Activated naive CD4-positive, alpha-beta T cell treated with anti-CD3 and anti-CD28 coated beads, Interleukin-2, amount 50 U/mL, for 72 hours (primary cell): ENCODE measurements around the gene CDC23. TPM values are rescaled to one million over a fixed set of nuclear protein-coding genes. Genes with fewer than 3 reads are reported as not detected.
"Not testable (repeated sequence)": the region's sequence is repeated elsewhere in the genome, so short reads cannot be mapped to it uniquely, and the experiment has no call there.

Experiments used
- ATAC-seq, 2 donors: fragments of 150-1000 bp; cut with Tn5 transposase; 2 replicates each; pipeline ENCODE4 v1.10.0; 2021; ENCODE audit warnings: mild to moderate bottlenecking in 2 of 2, moderate library complexity in 2 of 2
- DNase-seq, 2 donors: peaks; one replicate each; pipeline ENCODE4 v3.0.0; 2021 to 2022; ENCODE audit warnings: low spot score in 2 of 2
- H3K27ac Mint-ChIP-seq, 2 donors: one replicate each; pipeline ENCODE4 v1.8.0; 2022; ENCODE audit warnings: mild to moderate bottlenecking in 2 of 2, mixed read lengths in 2 of 2
- H3K36me3 Mint-ChIP-seq, 2 donors: one replicate each; pipeline ENCODE4 v1.8.0; 2022; ENCODE audit warnings: mixed read lengths in 2 of 2
- H3K9me3 Mint-ChIP-seq, 2 donors: one replicate each; pipeline ENCODE4 v1.8.0; 2022; ENCODE audit warnings: mixed read lengths in 2 of 2
- total RNA-seq, 2 donors: library from RNA; stranded (reverse); gene quantifications; one replicate each; pipeline ENCODE4 v1.2.3, GENCODE V29; 2022

Gene CDC23
- total RNA-seq, 2 donors from 2014 or later = 38.4 to 56.6 TPM

GRCh38 chr5:138230261-138230660 lies 17.1 kb upstream of the CDC23 start:
- DNase-seq (no peak), ATAC-seq (no peak)
- Mint-ChIP-seq H3K27ac (no peak overlapping the region), H3K9me3 (peaks cover 0 to 3% of the 10 kb centered on the region in 2 donors), H3K36me3 (no peaks in the 10 kb centered on the region)

- H3K9me3 Mint-ChIP-seq = peaks cover 0 to 3% of the 10 kb centered on the region in 2 donors
- H3K36me3 Mint-ChIP-seq = no peaks in the 10 kb centered on the region
- no peak overlapping the region for H3K27ac Mint-ChIP-seq
- DNase-seq (no peak), ATAC-seq (no peak)
Observed at GRCh38 chr5:138229387-138229786, 16.3 kb upstream of the CDC23 start.

- Mint-ChIP-seq H3K36me3 (no peaks in the 10 kb centered on the region), H3K27ac (no peak overlapping the region), H3K9me3 (peaks cover 0 to 3% of the 10 kb centered on the region in 2 donors)
- DNase-seq (no peak), ATAC-seq (no peak)
Observed at GRCh38 chr5:138226910-138227309, 13.8 kb upstream of the CDC23 start.

GRCh38 chr5:138224712-138225111 lies 11.6 kb upstream of the CDC23 start:
- DNase-seq (no peak), ATAC-seq (no peak)
- Mint-ChIP-seq H3K36me3 (no peaks in the 10 kb centered on the region), H3K27ac (no peak overlapping the region), H3K9me3 (peaks cover 0 to 3% of the 10 kb centered on the region in 2 donors)

- Mint-ChIP-seq H3K36me3 (no peaks in the 10 kb centered on the region), H3K9me3 (peaks cover 0 to 3% of the 10 kb centered on the region in 2 donors), H3K27ac (no peak overlapping the region)
- no peak for ATAC-seq
- no peak for DNase-seq
Observed at GRCh38 chr5:138223532-138223931, 10.4 kb upstream of the CDC23 start.

GRCh38 chr5:138216799-138217198 lies 3.7 kb upstream of the CDC23 start:
- DNase-seq (no peak), ATAC-seq (no peak)
- H3K36me3 Mint-ChIP-seq = peaks cover 8% of the 10 kb centered on the region in 2 donors
- H3K9me3 Mint-ChIP-seq = no peaks in the 10 kb centered on the region
- no peak overlapping the region for H3K27ac Mint-ChIP-seq

- peak in 1 of 2 donors; percentile 21 for DNase-seq
- Mint-ChIP-seq H3K36me3 (peaks cover 8% of the 10 kb centered on the region in 2 donors), H3K27ac (peak overlapping the region; percentile 93 to 100), H3K9me3 (no peaks in the 10 kb centered on the region)
- ATAC-seq = peak; percentile 23 to 35
Observed at GRCh38 chr5:138212828-138213160, 329 bp downstream of the CDC23 start.

GRCh38 chr5:138210985-138211384 lies 2.1 kb downstream of the CDC23 start:
- DNase-seq (no peak), ATAC-seq (no peak)
- Mint-ChIP-seq H3K9me3 (no peaks in the 10 kb centered on the region), H3K36me3 (peaks cover 8% of the 10 kb centered on the region in 2 donors), H3K27ac (no peak overlapping the region)

GRCh38 chr5:138193859-138194258 lies 19.3 kb downstream of the CDC23 start:
- H3K9me3 Mint-ChIP-seq, H3K27ac Mint-ChIP-seq, DNase-seq, ATAC-seq: not testable (repeated sequence)
- H3K36me3 Mint-ChIP-seq = peaks cover 2 to 10% of the 10 kb centered on the region in 2 donors

GRCh38 chr5:138192826-138193225 lies 20.3 kb downstream of the CDC23 start:
- DNase-seq (no peak), ATAC-seq (no peak)
- Mint-ChIP-seq H3K9me3 (no peaks in the 10 kb centered on the region), H3K27ac (no peak overlapping the region), H3K36me3 (peaks cover 8 to 14% of the 10 kb centered on the region in 2 donors)

- no peak for ATAC-seq
- no peaks in the 10 kb centered on the region for H3K9me3 Mint-ChIP-seq
- DNase-seq = no peak
- H3K36me3 Mint-ChIP-seq = peaks cover 14% of the 10 kb centered on the region in 2 donors
- H3K27ac Mint-ChIP-seq = peak overlapping the region in 1 of 2 donors; percentile 64
Observed at GRCh38 chr5:138188626-138189025, 24.5 kb downstream of the CDC23 start.

- Mint-ChIP-seq H3K9me3 (no peaks in the 10 kb centered on the region), H3K36me3 (peaks cover 6 to 25% of the 10 kb centered on the region in 2 donors), H3K27ac (peak overlapping the region; percentile 48 to 68)
- ATAC-seq = no peak
- DNase-seq = no peak
Observed at GRCh38 chr5:138186002-138186447, 27.1 kb downstream of the CDC23 start.

GRCh38 chr5:138182808-138183207 lies 30.3 kb downstream of the CDC23 start:
- Mint-ChIP-seq H3K27ac (peak overlapping the region in 1 of 2 donors; percentile 27), H3K36me3 (peaks cover 0 to 20% of the 10 kb centered on the region in 2 donors), H3K9me3 (no peaks in the 10 kb centered on the region)
- no peak for ATAC-seq
- no peak for DNase-seq

- ATAC-seq (no peak), DNase-seq (no peak)
- no peaks in the 10 kb centered on the region for H3K9me3 Mint-ChIP-seq
- H3K27ac Mint-ChIP-seq = no peak overlapping the region
- H3K36me3 Mint-ChIP-seq = peaks cover 0 to 20% of the 10 kb centered on the region in 2 donors
Observed at GRCh38 chr5:138180841-138181240, 32.3 kb downstream of the CDC23 start.

GRCh38 chr5:138180183-138180782 lies 32.8 kb downstream of the CDC23 start:
- Mint-ChIP-seq H3K36me3 (peaks cover 0 to 20% of the 10 kb centered on the region in 2 donors), H3K9me3 (no peaks in the 10 kb centered on the region), H3K27ac (peak overlapping the region in 1 of 2 donors; percentile 55)
- peak in 1 of 2 donors; percentile 7 for DNase-seq
- no peak for ATAC-seq

- ATAC-seq = no peak
- no peak overlapping the region for H3K27ac Mint-ChIP-seq
- DNase-seq = peak in 1 of 2 donors; percentile 38
- H3K36me3 Mint-ChIP-seq = peaks cover 0 to 14% of the 10 kb centered on the region in 2 donors
- no peaks in the 10 kb centered on the region for H3K9me3 Mint-ChIP-seq
Observed at GRCh38 chr5:138179277-138179857, 33.8 kb downstream of the CDC23 start.

GRCh38 chr5:138178516-138179276 lies 34.4 kb downstream of the CDC23 start, which contains the start of the genes BRD8 and KIF20A:
BRD8 (minus strand) TSS chr5:138178630; CDS start chr5:138178614, 16 bp downstream.
KIF20A (plus strand) TSS chr5:138179112; CDS start chr5:138179681, 569 bp downstream.
- Mint-ChIP-seq H3K9me3 (no peaks in the 10 kb centered on the region), H3K27ac (no peak within 1 kb of the TSS), H3K36me3 (peaks cover 0 to 14% of the 10 kb centered on the region in 2 donors)
- peak; percentile 90 to 92 for ATAC-seq
- DNase-seq = peak; percentile 85 to 90
